SK-N-SH treated with all-trans-retinoic acid at 6 μM for 48 hours (cell line): ENCODE measurements around the gene CNST.
A peak's percentile ranks its signal among the peaks of the same experiment; 100 is the strongest.
"Not testable (repeated sequence)": the region's sequence is repeated elsewhere in the genome, so short reads cannot be mapped to it uniquely, and the experiment has no call there.

Source experiments
- ATAC-seq: fragments of 200-7000 bp; cut with Tn5 transposase; 3 replicates; pipeline ENCODE4 v1.9.1; 2020; ENCODE audit warnings: mild to moderate bottlenecking, moderate library complexity
- ARNTL ChIP-seq: fragments of 450-650 bp; formaldehyde crosslinking; IDR thresholded peaks from 2 replicates; pipeline ENCODE4 v1.5.0; 2020; ENCODE audit warnings: low read depth, mild to moderate bottlenecking, moderate library complexity, borderline replicate concordance
- CSRNP3 ChIP-seq: fragments of 250-450 bp; sonication (Bioruptor Pico); IDR thresholded peaks from 2 replicates; pipeline ENCODE4 v1.5.1; 2021; ENCODE audit warnings: mild to moderate bottlenecking, moderate library complexity
- ESRRG ChIP-seq: fragments of 250-450 bp; sonication (Bioruptor Pico); IDR thresholded peaks from 2 replicates; pipeline ENCODE4 v1.6.1; 2021; ENCODE audit warnings: mild to moderate bottlenecking
- GLIS3 ChIP-seq: fragments of 250-450 bp; sonication (Bioruptor Pico); IDR thresholded peaks from 2 replicates; pipeline ENCODE4 v1.5.0; 2020; ENCODE audit warnings: mild to moderate bottlenecking, moderate library complexity
- ISL1 ChIP-seq: fragments of 250-450 bp; sonication (Bioruptor Pico); IDR thresholded peaks from 2 replicates; pipeline ENCODE4 v2.1.2; 2022; ENCODE audit warnings: mild to moderate bottlenecking, moderate library complexity
- OSR1 ChIP-seq: fragments of 250-450 bp; sonication (Bioruptor Pico); IDR thresholded peaks from 2 replicates; pipeline ENCODE4 v1.8.0; 2022; ENCODE audit warnings: moderate library complexity, mild to moderate bottlenecking, inconsistent platforms
- PATZ1 ChIP-seq: fragments of 250-450 bp; sonication (Bioruptor Pico); IDR thresholded peaks from 2 replicates; pipeline ENCODE4 v1.8.0; 2020; ENCODE audit warnings: mild to moderate bottlenecking, moderate library complexity, borderline replicate concordance
- PPARA ChIP-seq: fragments of 250-450 bp; sonication (Bioruptor Pico); IDR thresholded peaks from 2 replicates; pipeline ENCODE4 v1.5.0; 2020; ENCODE audit warnings: mild to moderate bottlenecking, borderline replicate concordance
- SNAI2 ChIP-seq: fragments of 250-450 bp; sonication (Bioruptor Pico); IDR thresholded peaks from 2 replicates; pipeline ENCODE4 v1.5.0; 2020; ENCODE audit warnings: mild to moderate bottlenecking, moderate library complexity
- TOX ChIP-seq: fragments of 250-450 bp; sonication (Bioruptor Pico); IDR thresholded peaks from 2 replicates; pipeline ENCODE4 v1.8.0; 2021; ENCODE audit warnings: mild to moderate bottlenecking, moderate library complexity, borderline replicate concordance
- ZC3H10 ChIP-seq: fragments of 250-450 bp; sonication (Bioruptor Pico); IDR thresholded peaks from 2 replicates; pipeline ENCODE4 v1.5.1; 2021; ENCODE audit warnings: mild to moderate bottlenecking, moderate library complexity
- ZFP3 ChIP-seq: fragments of 250-450 bp; sonication (Bioruptor Pico); IDR thresholded peaks from 2 replicates; pipeline ENCODE4 v1.5.0; 2020; ENCODE audit warnings: mild to moderate bottlenecking, moderate library complexity
- ZFP30 ChIP-seq: fragments of 450-650 bp; formaldehyde crosslinking; IDR thresholded peaks from 2 replicates; pipeline ENCODE4 v1.5.0; 2022; ENCODE audit warnings: mild to moderate bottlenecking, moderate library complexity
- ZNF70 ChIP-seq: fragments of 450-650 bp; formaldehyde crosslinking; IDR thresholded peaks from 2 replicates; pipeline ENCODE4 v1.5.0; 2020; ENCODE audit warnings: mild to moderate bottlenecking, moderate library complexity
- ZNF8 ChIP-seq: fragments of 450-650 bp; formaldehyde crosslinking; IDR thresholded peaks from 2 replicates; pipeline ENCODE4 v1.5.0; 2020; ENCODE audit warnings: mild to moderate bottlenecking, moderate library complexity
- TF ChIP-seq, protein P1 (sequence below): fragments of 250-450 bp; sonication (Bioruptor Pico); IDR thresholded peaks from 2 replicates; pipeline ENCODE4 v1.5.0; 2020; ENCODE audit warnings: mild to moderate bottlenecking, moderate library complexity
- TF ChIP-seq, protein P2 (sequence below): fragments of 250-450 bp; sonication (Bioruptor Pico); IDR thresholded peaks from 2 replicates; pipeline ENCODE4 v1.5.1; 2020; ENCODE audit warnings: low read depth, mild to moderate bottlenecking, moderate library complexity

Gene CNST

DNA sequence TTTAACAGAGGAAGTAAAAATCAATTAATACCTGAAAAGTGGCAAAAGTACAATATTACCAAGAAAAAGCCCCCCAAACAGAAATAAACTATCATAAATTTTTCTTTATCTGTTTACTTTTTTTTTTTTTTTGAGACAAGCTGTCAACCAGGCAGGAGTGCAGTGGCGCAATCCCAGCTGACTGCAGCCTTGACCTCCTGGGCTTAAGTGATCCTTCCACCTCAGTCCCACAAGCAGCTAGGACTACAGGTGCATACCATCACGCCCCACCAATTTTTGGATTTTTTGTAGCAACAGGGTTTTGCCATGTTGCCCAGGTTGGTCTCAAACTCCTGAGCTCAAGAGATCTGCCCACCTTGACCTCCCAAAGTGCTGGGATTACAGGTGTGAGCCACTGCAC lies 8.2 kb upstream of the CNST start:
- TF ChIP-seq ESRRG (CRISPR knock-in tag) (no peak), ZFP30 (CRISPR knock-in tag) (no peak), ZFP3 (CRISPR knock-in tag) (no peak), ARNTL (CRISPR knock-in tag) (no peak), CSRNP3 (CRISPR knock-in tag) (no peak), ZNF8 (CRISPR knock-in tag) (no peak), ISL1 (CRISPR knock-in tag) (no peak), PATZ1 (CRISPR knock-in tag) (no peak), PPARA (CRISPR knock-in tag) (no peak), TOX (CRISPR knock-in tag) (no peak), ZNF70 (CRISPR knock-in tag) (no peak), ZC3H10 (CRISPR knock-in tag) (no peak), GLIS3 (no peak)
- TF ChIP-seq, protein P1, sequence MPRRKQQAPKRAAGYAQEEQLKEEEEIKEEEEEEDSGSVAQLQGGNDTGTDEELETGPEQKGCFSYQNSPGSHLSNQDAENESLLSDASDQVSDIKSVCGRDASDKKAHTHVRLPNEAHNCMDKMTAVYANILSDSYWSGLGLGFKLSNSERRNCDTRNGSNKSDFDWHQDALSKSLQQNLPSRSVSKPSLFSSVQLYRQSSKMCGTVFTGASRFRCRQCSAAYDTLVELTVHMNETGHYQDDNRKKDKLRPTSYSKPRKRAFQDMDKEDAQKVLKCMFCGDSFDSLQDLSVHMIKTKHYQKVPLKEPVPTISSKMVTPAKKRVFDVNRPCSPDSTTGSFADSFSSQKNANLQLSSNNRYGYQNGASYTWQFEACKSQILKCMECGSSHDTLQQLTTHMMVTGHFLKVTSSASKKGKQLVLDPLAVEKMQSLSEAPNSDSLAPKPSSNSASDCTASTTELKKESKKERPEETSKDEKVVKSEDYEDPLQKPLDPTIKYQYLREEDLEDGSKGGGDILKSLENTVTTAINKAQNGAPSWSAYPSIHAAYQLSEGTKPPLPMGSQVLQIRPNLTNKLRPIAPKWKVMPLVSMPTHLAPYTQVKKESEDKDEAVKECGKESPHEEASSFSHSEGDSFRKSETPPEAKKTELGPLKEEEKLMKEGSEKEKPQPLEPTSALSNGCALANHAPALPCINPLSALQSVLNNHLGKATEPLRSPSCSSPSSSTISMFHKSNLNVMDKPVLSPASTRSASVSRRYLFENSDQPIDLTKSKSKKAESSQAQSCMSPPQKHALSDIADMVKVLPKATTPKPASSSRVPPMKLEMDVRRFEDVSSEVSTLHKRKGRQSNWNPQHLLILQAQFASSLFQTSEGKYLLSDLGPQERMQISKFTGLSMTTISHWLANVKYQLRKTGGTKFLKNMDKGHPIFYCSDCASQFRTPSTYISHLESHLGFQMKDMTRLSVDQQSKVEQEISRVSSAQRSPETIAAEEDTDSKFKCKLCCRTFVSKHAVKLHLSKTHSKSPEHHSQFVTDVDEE (CRISPR knock-in tag): no peak
- ATAC-seq: no peak

GRCh38 chr1:246559310-246559709 lies 6.9 kb upstream of the CNST start:
- ATAC-seq: no peak
- TF ChIP-seq, protein P2, sequence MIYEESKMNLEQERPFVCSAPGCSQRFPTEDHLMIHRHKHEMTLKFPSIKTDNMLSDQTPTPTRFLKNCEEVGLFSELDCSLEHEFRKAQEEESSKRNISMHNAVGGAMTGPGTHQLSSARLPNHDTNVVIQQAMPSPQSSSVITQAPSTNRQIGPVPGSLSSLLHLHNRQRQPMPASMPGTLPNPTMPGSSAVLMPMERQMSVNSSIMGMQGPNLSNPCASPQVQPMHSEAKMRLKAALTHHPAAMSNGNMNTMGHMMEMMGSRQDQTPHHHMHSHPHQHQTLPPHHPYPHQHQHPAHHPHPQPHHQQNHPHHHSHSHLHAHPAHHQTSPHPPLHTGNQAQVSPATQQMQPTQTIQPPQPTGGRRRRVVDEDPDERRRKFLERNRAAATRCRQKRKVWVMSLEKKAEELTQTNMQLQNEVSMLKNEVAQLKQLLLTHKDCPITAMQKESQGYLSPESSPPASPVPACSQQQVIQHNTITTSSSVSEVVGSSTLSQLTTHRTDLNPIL (CRISPR knock-in tag): no peak
- TF ChIP-seq SNAI2 (no peak), OSR1 (CRISPR knock-in tag) (no peak)
- TF ChIP-seq, all 23 proteins: peak for 0

DNA sequence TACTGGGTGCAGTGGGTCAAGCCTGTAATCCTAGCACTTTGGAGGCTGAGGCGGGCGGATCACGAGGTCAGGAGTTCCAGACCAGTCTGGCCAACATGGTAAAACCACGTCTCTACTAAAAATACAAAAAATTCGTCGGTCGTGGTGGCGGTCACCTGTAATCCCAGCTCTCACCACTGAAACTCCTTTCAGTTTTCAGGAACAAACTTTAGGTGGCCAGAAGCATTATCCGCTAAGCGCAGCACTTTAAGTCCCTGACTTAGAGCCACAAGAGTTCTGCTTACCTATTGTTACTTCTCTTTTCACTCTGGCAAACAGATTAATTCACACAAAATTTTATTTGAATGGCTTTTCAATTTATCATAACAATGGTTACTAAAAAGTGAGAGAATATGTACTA lies 5.4 kb upstream of the CNST start:
- not testable (repeated sequence) for ATAC-seq

DNA sequence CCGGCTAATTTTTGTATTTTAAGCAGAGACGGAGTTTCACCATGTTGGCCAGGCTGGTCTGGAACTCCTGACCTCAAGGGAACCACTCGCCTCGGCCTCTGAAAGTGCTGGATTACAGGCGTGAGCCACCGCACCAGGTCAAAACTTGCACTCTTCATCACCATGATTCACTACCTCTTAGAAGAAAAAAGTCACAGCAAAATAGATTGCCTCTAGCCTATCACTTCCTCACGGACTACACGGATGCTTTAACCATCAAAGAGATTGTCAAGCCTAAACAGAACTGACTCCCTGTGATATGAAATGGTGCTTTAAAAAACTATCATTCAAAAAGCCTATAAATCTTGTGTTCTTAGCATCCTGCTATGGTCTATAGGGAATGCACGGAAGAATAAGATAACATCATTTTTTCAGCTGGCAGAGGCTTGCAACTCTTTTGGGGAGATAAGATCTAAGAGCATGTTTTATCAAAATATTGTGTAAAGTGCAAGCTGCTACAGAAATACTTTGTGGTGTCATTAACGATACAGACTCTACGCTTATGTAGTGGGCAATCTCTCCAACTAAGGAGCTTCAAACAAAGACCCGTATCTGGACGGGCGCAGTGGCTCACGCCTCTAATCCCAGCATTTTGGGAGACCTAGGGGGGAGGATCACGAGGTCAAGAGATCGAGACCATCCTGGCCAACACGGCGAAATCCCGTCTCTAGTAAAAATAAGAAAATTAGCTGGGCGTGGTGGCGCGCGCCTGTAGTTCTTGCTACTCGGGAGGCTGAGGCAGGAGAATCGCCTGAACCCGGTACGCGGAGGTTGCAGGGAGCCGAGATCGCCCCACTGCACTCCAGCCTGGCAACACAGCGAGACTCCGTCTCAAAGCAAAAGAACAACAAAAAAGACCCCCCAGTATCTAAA lies 1.2 kb upstream of the CNST start:
- TF ChIP-seq TOX (CRISPR knock-in tag) (no peak), ZNF8 (CRISPR knock-in tag) (peak; percentile 90; the same call in 1 of the 2 replicates)
- TF ChIP-seq, all 23 proteins: peak for 1
- ATAC-seq: no peak

GRCh38 chr1:246565751-246566127 lies 517 bp upstream of the CNST start:
- TF ChIP-seq ISL1 (CRISPR knock-in tag) (no peak), ESRRG (CRISPR knock-in tag) (no peak), ZFP3 (CRISPR knock-in tag) (no peak), PPARA (CRISPR knock-in tag) (no peak), ARNTL (CRISPR knock-in tag) (no peak), SNAI2 (no peak), CSRNP3 (CRISPR knock-in tag) (no peak)
- TF ChIP-seq, protein P2 (CRISPR knock-in tag): no peak
- peak; percentile 10 for ATAC-seq
